Measurements from ENCODE around the gene CD320. TPM values are rescaled to one million over a fixed set of nuclear protein-coding genes. Genes with fewer than 3 reads are reported as not detected.

Gene CD320
- total and polyA plus RNA-seq, 10 of the 15 experiments (the other 5 are each of a cell fraction or from before 2014, with no cell fraction given), result 1.1 to 134 (median 46.5) TPM

- H3K9ac ChIP-seq (ENCODE audit: control insufficient read depth, insufficient read depth, low read length), result no peak overlapping the region
- H3K4me3 ChIP-seq, result no peak overlapping the region
- H3K36me3 ChIP-seq (ENCODE audit: control insufficient read depth in 2 of 2, insufficient read depth in 2 of 2, low read length in 1 of 2), result peaks cover 7 to 9% of the 10 kb centered on the region in 2 experiments; a peak in 3 of 4 replicates
Observed at GRCh38 chr19:8311461-8312260, 3.5 kb upstream of the CD320 start.

More at GRCh38 chr19:8311461-8312260, 3.5 kb upstream of the CD320 start:
- Histone ChIP-seq H3K27me3 (replicated peaks in 1 of 2; ENCODE audit: control insufficient read depth in 2 of 2, insufficient read depth in 2 of 2, low read length in 1 of 2) (no peaks in the 10 kb centered on the region), H3K27ac (ENCODE audit: control insufficient read depth, insufficient read depth) (no peak overlapping the region), H3K9me3 (replicated peaks; ENCODE audit: control insufficient read depth, insufficient read depth, low read length) (no peaks in the 10 kb centered on the region), H3K79me2 (ENCODE audit: control insufficient read depth, insufficient read depth, low read length) (peaks cover 15% of the 10 kb centered on the region), H2AFZ (ENCODE audit: control insufficient read depth, low read depth, low read length) (no peak overlapping the region), H4K20me1 (ENCODE audit: control insufficient read depth, insufficient read depth) (no peaks in the 10 kb centered on the region), H3K4me1 (ENCODE audit: control insufficient read depth, insufficient read depth, low read length) (peaks cover 11% of the 10 kb centered on the region), H3K4me2 (ENCODE audit: control insufficient read depth, insufficient read depth) (no peak overlapping the region)
- FAIRE-seq (no peak), DNase-seq (ENCODE audit: low read depth, low spot score) (no peak), ATAC-seq (no peak)
- ChIA-PET CTCF (interaction anchor here (1.1 kb wide), 1 partner anchor 8 kb away, joined by 8 read pairs; no protein-coding TSS in a partner anchor), RAD21 (ENCODE audit: unreplicated experiment) (no interaction called here), SMC1A (ENCODE audit: uncharacterized antibody, unreplicated experiment) (no interaction called here), POLR2A (interaction anchor here (0.6 to 1.3 kb wide), 3 partner anchors 8 to 21 kb away, joined by 3 read pairs; partner anchors contain the start of genes NDUFA7 and RPS28)
- intact Hi-C loops (cut with micrococcal nuclease; ENCODE audit: unreplicated experiment), result no loop called here
- no TSS peak for BruUV-seq (replicated peaks)
- in situ Hi-C loops (cut with MboI), result no loop called here
- TF ChIP-seq BCL11A (IDR thresholded peaks at IDR 0.05; ENCODE audit: low read depth, low read length), result no peak
- no peak for TF ChIP-seq ZBTB11 (CRISPR knock-in tag; IDR thresholded peaks at IDR 0.05)
- TF ChIP-seq NFXL1 (IDR thresholded peaks at IDR 0.05; ENCODE audit: borderline replicate concordance), result no peak
- no peak for TF ChIP-seq JUNB (IDR thresholded peaks at IDR 0.05)
- no peak for TF ChIP-seq CBFB (IDR thresholded peaks at IDR 0.05; ENCODE audit: low read depth)
- TF ChIP-seq CBX3 (IDR thresholded peaks at IDR 0.05; ENCODE audit: borderline replicate concordance, low read depth), result no peak
- no peak for TF ChIP-seq HSF1 (IDR thresholded peaks at IDR 0.05; ENCODE audit: low read depth, low read length)
- no peak for TF ChIP-seq USF1 (IDR thresholded peaks at IDR 0.05; ENCODE audit: borderline replicate concordance, extremely low read length, insufficient read depth, low read depth, low read length)
- TF ChIP-seq FOXM1 (IDR thresholded peaks at IDR 0.05; ENCODE audit: low read depth, low read length), result no peak
- TF ChIP-seq PKNOX1 (IDR thresholded peaks at IDR 0.05), result no peak
- TF ChIP-seq CTCF (IDR thresholded peaks at IDR 0.05 in 2 of 3, conservative IDR thresholded peaks at IDR 0.05 in 1 of 3; ENCODE audit: control insufficient read depth in 2 of 3, extremely low read depth in 1 of 3, insufficient read depth in 1 of 3, low read depth in 3 of 3, low read length in 3 of 3), result no peak
- 93% methylated on average over 16 of the region's 16 CpGs for WGBS (ENCODE audit: insufficient coverage, insufficient replicate concordance, low lambda C conversion rate, missing lambda C conversion rate)
